Measurements from ENCODE around the gene ADORA2B. TPM values are rescaled to one million over a fixed set of nuclear protein-coding genes. Genes with fewer than 3 reads are reported as not detected.

Gene ADORA2B
- total and polyA plus RNA-seq, 2 experiments from 2014 or later, result 3.3 to 7.9 TPM

DNA sequence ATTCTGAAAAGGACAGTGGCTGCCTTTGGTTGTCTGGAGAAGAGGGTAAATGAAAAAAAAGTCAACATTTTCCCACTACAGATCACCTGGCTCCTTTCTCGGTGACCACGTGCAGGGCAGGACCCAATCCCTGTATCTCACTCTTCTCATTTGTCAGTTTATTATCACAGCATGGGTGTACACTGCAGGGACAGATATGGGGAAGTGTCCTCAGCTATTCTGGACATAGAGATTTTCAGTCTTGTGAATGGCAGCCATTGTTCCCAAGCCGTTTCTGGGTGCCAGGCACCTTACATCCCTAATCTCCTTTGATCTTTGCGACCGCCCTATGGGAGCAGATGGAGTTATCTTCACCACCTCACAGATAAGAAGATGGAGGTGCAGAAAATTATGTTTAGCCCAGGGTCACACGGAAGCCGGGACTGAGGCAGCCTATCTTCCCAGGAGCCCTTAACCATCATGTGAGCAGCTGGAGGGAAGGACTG is 7.2 kb downstream of the ADORA2B start:
- no peak overlapping the region for H3K27ac Mint-ChIP-seq
- Histone ChIP-seq H3K36me3 (ENCODE audit: insufficient read depth) (no peaks in the 10 kb centered on the region), H4K20me1 (replicated peaks; ENCODE audit: insufficient read depth) (no peaks in the 10 kb centered on the region), H3K9me2 (ENCODE audit: insufficient read depth) (no peaks in the 10 kb centered on the region), H3K4me3 (no peak overlapping the region), H3K4me1 (ENCODE audit: insufficient read depth) (peaks cover 7% of the 10 kb centered on the region; the same call in 1 of the 2 replicates), H3K4me2 (no peak overlapping the region), H3K79me2 (replicated peaks; ENCODE audit: insufficient read depth) (no peaks in the 10 kb centered on the region), H3K27me3 (ENCODE audit: insufficient read depth) (peaks cover 2% of the 10 kb centered on the region; the same call in 1 of the 2 replicates), H3K27ac (ENCODE audit: low read depth) (no peak overlapping the region), H3F3A (replicated peaks; ENCODE audit: low read depth) (no peaks in the 10 kb centered on the region), H2AFZ (no peak overlapping the region)
- no peaks in the 10 kb centered on the region for H3K9me3 Mint-ChIP-seq
- ATAC-seq (no peak), DNase-seq (ENCODE audit: low spot score) (no peak)
- TF ChIP-seq POLR2AphosphoS5 (IDR thresholded peaks at IDR 0.05; ENCODE audit: low read depth), result no peak
- no peak for TF ChIP-seq EZH2phosphoT487 (IDR thresholded peaks at IDR 0.05; ENCODE audit: unreplicated experiment)
- TF ChIP-seq, protein P1, sequence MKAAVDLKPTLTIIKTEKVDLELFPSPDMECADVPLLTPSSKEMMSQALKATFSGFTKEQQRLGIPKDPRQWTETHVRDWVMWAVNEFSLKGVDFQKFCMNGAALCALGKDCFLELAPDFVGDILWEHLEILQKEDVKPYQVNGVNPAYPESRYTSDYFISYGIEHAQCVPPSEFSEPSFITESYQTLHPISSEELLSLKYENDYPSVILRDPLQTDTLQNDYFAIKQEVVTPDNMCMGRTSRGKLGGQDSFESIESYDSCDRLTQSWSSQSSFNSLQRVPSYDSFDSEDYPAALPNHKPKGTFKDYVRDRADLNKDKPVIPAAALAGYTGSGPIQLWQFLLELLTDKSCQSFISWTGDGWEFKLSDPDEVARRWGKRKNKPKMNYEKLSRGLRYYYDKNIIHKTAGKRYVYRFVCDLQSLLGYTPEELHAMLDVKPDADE (IDR thresholded peaks at IDR 0.05), result no peak
- TF ChIP-seq, protein P2, sequence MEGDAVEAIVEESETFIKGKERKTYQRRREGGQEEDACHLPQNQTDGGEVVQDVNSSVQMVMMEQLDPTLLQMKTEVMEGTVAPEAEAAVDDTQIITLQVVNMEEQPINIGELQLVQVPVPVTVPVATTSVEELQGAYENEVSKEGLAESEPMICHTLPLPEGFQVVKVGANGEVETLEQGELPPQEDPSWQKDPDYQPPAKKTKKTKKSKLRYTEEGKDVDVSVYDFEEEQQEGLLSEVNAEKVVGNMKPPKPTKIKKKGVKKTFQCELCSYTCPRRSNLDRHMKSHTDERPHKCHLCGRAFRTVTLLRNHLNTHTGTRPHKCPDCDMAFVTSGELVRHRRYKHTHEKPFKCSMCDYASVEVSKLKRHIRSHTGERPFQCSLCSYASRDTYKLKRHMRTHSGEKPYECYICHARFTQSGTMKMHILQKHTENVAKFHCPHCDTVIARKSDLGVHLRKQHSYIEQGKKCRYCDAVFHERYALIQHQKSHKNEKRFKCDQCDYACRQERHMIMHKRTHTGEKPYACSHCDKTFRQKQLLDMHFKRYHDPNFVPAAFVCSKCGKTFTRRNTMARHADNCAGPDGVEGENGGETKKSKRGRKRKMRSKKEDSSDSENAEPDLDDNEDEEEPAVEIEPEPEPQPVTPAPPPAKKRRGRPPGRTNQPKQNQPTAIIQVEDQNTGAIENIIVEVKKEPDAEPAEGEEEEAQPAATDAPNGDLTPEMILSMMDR (conservative IDR thresholded peaks at IDR 0.05; ENCODE audit: low read depth in 2 of 2), result no peak
- no peak for TF ChIP-seq CREB1 (CRISPR knock-in tag; IDR thresholded peaks at IDR 0.05; ENCODE audit: low read depth)
- TF ChIP-seq, protein P3, sequence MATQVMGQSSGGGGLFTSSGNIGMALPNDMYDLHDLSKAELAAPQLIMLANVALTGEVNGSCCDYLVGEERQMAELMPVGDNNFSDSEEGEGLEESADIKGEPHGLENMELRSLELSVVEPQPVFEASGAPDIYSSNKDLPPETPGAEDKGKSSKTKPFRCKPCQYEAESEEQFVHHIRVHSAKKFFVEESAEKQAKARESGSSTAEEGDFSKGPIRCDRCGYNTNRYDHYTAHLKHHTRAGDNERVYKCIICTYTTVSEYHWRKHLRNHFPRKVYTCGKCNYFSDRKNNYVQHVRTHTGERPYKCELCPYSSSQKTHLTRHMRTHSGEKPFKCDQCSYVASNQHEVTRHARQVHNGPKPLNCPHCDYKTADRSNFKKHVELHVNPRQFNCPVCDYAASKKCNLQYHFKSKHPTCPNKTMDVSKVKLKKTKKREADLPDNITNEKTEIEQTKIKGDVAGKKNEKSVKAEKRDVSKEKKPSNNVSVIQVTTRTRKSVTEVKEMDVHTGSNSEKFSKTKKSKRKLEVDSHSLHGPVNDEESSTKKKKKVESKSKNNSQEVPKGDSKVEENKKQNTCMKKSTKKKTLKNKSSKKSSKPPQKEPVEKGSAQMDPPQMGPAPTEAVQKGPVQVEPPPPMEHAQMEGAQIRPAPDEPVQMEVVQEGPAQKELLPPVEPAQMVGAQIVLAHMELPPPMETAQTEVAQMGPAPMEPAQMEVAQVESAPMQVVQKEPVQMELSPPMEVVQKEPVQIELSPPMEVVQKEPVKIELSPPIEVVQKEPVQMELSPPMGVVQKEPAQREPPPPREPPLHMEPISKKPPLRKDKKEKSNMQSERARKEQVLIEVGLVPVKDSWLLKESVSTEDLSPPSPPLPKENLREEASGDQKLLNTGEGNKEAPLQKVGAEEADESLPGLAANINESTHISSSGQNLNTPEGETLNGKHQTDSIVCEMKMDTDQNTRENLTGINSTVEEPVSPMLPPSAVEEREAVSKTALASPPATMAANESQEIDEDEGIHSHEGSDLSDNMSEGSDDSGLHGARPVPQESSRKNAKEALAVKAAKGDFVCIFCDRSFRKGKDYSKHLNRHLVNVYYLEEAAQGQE (IDR thresholded peaks at IDR 0.05; ENCODE audit: unreplicated experiment), result no peak
- no peak for TF ChIP-seq NANOG (IDR thresholded peaks at IDR 0.05; ENCODE audit: borderline replicate concordance)
- TF ChIP-seq, protein P4, sequence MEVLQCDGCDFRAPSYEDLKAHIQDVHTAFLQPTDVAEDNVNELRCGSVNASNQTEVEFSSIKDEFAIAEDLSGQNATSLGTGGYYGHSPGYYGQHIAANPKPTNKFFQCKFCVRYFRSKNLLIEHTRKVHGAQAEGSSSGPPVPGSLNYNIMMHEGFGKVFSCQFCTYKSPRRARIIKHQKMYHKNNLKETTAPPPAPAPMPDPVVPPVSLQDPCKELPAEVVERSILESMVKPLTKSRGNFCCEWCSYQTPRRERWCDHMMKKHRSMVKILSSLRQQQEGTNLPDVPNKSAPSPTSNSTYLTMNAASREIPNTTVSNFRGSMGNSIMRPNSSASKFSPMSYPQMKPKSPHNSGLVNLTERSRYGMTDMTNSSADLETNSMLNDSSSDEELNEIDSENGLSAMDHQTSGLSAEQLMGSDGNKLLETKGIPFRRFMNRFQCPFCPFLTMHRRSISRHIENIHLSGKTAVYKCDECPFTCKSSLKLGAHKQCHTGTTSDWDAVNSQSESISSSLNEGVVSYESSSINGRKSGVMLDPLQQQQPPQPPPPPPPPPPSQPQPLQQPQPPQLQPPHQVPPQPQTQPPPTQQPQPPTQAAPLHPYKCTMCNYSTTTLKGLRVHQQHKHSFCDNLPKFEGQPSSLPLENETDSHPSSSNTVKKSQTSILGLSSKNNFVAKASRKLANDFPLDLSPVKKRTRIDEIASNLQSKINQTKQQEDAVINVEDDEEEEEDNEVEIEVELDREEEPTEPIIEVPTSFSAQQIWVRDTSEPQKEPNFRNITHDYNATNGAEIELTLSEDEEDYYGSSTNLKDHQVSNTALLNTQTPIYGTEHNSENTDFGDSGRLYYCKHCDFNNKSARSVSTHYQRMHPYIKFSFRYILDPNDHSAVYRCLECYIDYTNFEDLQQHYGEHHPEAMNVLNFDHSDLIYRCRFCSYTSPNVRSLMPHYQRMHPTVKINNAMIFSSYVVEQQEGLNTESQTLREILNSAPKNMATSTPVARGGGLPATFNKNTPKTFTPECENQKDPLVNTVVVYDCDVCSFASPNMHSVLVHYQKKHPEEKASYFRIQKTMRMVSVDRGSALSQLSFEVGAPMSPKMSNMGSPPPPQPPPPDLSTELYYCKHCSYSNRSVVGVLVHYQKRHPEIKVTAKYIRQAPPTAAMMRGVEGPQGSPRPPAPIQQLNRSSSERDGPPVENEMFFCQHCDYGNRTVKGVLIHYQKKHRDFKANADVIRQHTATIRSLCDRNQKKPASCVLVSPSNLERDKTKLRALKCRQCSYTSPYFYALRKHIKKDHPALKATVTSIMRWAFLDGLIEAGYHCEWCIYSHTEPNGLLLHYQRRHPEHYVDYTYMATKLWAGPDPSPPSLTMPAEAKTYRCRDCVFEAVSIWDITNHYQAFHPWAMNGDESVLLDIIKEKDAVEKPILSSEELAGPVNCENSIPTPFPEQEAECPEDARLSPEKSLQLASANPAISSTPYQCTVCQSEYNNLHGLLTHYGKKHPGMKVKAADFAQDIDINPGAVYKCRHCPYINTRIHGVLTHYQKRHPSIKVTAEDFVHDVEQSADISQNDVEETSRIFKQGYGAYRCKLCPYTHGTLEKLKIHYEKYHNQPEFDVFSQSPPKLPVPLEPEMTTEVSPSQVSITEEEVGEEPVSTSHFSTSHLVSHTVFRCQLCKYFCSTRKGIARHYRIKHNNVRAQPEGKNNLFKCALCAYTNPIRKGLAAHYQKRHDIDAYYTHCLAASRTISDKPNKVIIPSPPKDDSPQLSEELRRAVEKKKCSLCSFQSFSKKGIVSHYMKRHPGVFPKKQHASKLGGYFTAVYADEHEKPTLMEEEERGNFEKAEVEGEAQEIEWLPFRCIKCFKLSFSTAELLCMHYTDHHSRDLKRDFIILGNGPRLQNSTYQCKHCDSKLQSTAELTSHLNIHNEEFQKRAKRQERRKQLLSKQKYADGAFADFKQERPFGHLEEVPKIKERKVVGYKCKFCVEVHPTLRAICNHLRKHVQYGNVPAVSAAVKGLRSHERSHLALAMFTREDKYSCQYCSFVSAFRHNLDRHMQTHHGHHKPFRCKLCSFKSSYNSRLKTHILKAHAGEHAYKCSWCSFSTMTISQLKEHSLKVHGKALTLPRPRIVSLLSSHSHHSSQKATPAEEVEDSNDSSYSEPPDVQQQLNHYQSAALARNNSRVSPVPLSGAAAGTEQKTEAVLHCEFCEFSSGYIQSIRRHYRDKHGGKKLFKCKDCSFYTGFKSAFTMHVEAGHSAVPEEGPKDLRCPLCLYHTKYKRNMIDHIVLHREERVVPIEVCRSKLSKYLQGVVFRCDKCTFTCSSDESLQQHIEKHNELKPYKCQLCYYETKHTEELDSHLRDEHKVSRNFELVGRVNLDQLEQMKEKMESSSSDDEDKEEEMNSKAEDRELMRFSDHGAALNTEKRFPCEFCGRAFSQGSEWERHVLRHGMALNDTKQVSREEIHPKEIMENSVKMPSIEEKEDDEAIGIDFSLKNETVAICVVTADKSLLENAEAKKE (CRISPR knock-in tag; IDR thresholded peaks at IDR 0.05), result no peak
- no peak for TF ChIP-seq ZNF114 (CRISPR knock-in tag; IDR thresholded peaks at IDR 0.05)
- no peak for TF ChIP-seq JUNB (IDR thresholded peaks at IDR 0.05; ENCODE audit: unreplicated experiment)
- TF ChIP-seq EZH2 (IDR thresholded peaks at IDR 0.05; ENCODE audit: low read depth, unreplicated experiment), result no peak
- TF ChIP-seq ZNF331 (CRISPR knock-in tag; IDR thresholded peaks at IDR 0.05; ENCODE audit: low read depth), result no peak
- no peak for TF ChIP-seq STAT1 (IDR thresholded peaks at IDR 0.05; ENCODE audit: unreplicated experiment)
- H3K4me1 Mint-ChIP-seq, result peaks cover 18% of the 10 kb centered on the region
- H3K36me3 Mint-ChIP-seq (ENCODE audit: low read depth), result peaks cover 3% of the 10 kb centered on the region; the same call in 2 of the 3 replicates
- no peak overlapping the region for H3K4me3 Mint-ChIP-seq
- H3K27me3 Mint-ChIP-seq (ENCODE audit: insufficient read depth, low read depth, poor library complexity), result peaks cover 11% of the 10 kb centered on the region
